ENCODE data around the gene SPG7. TPM values are rescaled to one million over a fixed set of nuclear protein-coding genes. Genes with fewer than 3 reads are reported as not detected.

Gene SPG7
- total RNA-seq, 1 experiment from 2014 or later: 119 TPM

DNA sequence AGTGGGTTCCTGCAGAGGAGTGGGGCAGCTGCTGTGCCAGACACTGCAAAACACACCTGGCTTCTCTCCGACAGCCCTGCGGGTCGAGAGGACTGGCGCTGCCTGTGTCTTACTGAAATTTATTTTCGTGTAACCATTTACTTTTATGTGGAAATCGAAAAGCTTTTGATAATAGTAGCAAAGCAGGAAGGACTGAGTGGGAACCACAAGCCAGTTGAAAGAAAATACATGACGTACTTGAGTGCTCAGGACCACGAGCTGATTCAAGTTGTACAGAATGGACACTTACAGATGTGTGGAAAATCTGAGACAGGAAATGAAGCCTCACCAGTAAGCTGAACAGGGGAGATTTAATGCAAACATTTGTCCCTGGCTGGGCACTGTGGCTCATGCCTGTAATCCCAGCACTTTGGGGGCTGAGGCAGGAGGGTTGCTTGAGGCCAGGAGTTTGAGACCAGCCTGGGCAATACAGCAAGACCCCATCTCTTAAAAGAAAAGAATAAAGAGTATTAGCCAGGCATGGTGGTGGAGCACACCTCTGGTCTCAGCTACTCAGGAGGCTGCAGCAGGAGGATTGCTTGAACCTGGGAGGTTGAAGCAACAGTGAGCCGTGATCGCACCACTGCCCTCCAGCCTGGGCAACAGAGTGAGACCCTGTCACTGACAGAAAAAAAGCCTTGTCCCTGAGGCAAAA is 41.0 kb downstream of the SPG7 start:
- Histone ChIP-seq H3K4me1 (ENCODE audit: insufficient read depth, low read length) (no peaks in the 10 kb centered on the region), H2BK5ac (ENCODE audit: insufficient read length, low read length) (no peak overlapping the region), H3T11ph (ENCODE audit: low read length) (no peak overlapping the region), H3K4me2 (ENCODE audit: insufficient read depth, insufficient read length, low read length) (no peak overlapping the region), H3K9me3 (ENCODE audit: control insufficient read depth, low read depth, low read length) (no peaks in the 10 kb centered on the region), H3K14ac (ENCODE audit: insufficient read depth, low read length) (no peak overlapping the region), H4K8ac (replicated peaks; ENCODE audit: insufficient read length, low read depth, low read length) (no peak overlapping the region), H2BK12ac (ENCODE audit: insufficient read length, low read depth, low read length) (no peak overlapping the region), H2BK120ac (ENCODE audit: low read depth, low read length, poor library complexity, severe bottlenecking) (no peak overlapping the region), H3K18ac (ENCODE audit: insufficient read length, low read depth, low read length) (no peak overlapping the region), H3K27me3 (ENCODE audit: insufficient read depth, low read length) (no peaks in the 10 kb centered on the region), H3K27ac (ENCODE audit: insufficient read length, low read depth, low read length) (no peak overlapping the region), H3K4ac (ENCODE audit: low read depth, low read length) (no peak overlapping the region), H3K79me1 (ENCODE audit: insufficient read depth, low read depth, low read length, poor library complexity, severe bottlenecking) (no peaks in the 10 kb centered on the region), H4K20me1 (ENCODE audit: control insufficient read depth, insufficient read depth, insufficient read length) (no peaks in the 10 kb centered on the region), H3K56ac (ENCODE audit: insufficient read length, low read depth, low read length) (no peak overlapping the region), H3K79me2 (ENCODE audit: insufficient read depth, low read length) (no peaks in the 10 kb centered on the region), H2BK15ac (ENCODE audit: low read depth, low read length) (no peak overlapping the region), H3K23me2 (ENCODE audit: insufficient read length, low read depth, low read length, poor library complexity, severe bottlenecking) (no peaks in the 10 kb centered on the region), H3K9ac (ENCODE audit: extremely low read depth, insufficient read length, low read length) (no peak overlapping the region), H4K91ac (ENCODE audit: insufficient read length, low read depth, low read length) (no peak overlapping the region), H2AFZ (ENCODE audit: low read length) (no peak overlapping the region), H2AK5ac (ENCODE audit: insufficient read length, low read length) (no peak overlapping the region), H3K23ac (ENCODE audit: insufficient read length, low read depth, low read length) (no peak overlapping the region), H4K5ac (ENCODE audit: insufficient read length, low read depth, low read length) (no peak overlapping the region), H2BK20ac (ENCODE audit: low read depth, low read length, poor library complexity, severe bottlenecking) (no peak overlapping the region)
- H3K4me1 Mint-ChIP-seq: no peaks in the 10 kb centered on the region
- H3K36me3 Mint-ChIP-seq (ENCODE audit: insufficient read depth in 1 of 3, low read depth in 3 of 3): peaks cover 18 to 88% (median 86%) of the 10 kb centered on the region in 3 experiments; a peak in 6 of 7 replicates
- no peak overlapping the region for H3K27ac Mint-ChIP-seq
- no CpG with 5 or more reads among the region's 10 CpGs for whole genome bisulfite sequencing (ENCODE audit: extremely low coverage, insufficient read length, low lambda C conversion rate)
- TF ChIP-seq, protein P1, sequence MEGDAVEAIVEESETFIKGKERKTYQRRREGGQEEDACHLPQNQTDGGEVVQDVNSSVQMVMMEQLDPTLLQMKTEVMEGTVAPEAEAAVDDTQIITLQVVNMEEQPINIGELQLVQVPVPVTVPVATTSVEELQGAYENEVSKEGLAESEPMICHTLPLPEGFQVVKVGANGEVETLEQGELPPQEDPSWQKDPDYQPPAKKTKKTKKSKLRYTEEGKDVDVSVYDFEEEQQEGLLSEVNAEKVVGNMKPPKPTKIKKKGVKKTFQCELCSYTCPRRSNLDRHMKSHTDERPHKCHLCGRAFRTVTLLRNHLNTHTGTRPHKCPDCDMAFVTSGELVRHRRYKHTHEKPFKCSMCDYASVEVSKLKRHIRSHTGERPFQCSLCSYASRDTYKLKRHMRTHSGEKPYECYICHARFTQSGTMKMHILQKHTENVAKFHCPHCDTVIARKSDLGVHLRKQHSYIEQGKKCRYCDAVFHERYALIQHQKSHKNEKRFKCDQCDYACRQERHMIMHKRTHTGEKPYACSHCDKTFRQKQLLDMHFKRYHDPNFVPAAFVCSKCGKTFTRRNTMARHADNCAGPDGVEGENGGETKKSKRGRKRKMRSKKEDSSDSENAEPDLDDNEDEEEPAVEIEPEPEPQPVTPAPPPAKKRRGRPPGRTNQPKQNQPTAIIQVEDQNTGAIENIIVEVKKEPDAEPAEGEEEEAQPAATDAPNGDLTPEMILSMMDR (conservative IDR thresholded peaks at IDR 0.05): no peak
- no peaks in the 10 kb centered on the region for H3K27me3 Mint-ChIP-seq (ENCODE audit: low read depth)
- H3K4me3 Mint-ChIP-seq: no peak overlapping the region; a peak in 1 of 5 replicates
- no peaks in the 10 kb centered on the region; a peak in 1 of 5 replicates for H3K9me3 Mint-ChIP-seq
- no peak for DNase-seq
